GM13977 (cell line): ENCODE measurements around the gene FIBP.

ENCODE experiments used
- DNase-seq: peaks from one replicate; pipeline ENCODE4 v3.0.0; 2012; ENCODE audit warnings: low spot score
- in situ Hi-C: fragments of 300-500 bp; cut with MboI; formaldehyde crosslinking; loops from one replicate; pipeline ENCODE4 v1.12.0; 2022; ENCODE audit warnings: low sequenced_read_pairs, low pct_unique_long_range_greater_than_20kb, mixed read lengths, inconsistent platforms; ENCODE audit not compliant: unreplicated experiment
- TF ChIP-seq, protein P1 (sequence below): IDR thresholded peaks from 2 replicates; pipeline ENCODE4 v1.5.1; 2012; ENCODE audit warnings: mild to moderate bottlenecking, control low read depth; ENCODE audit not compliant: insufficient read depth; ENCODE audit errors: extremely low read depth, missing control alignments

Gene FIBP

DNA sequence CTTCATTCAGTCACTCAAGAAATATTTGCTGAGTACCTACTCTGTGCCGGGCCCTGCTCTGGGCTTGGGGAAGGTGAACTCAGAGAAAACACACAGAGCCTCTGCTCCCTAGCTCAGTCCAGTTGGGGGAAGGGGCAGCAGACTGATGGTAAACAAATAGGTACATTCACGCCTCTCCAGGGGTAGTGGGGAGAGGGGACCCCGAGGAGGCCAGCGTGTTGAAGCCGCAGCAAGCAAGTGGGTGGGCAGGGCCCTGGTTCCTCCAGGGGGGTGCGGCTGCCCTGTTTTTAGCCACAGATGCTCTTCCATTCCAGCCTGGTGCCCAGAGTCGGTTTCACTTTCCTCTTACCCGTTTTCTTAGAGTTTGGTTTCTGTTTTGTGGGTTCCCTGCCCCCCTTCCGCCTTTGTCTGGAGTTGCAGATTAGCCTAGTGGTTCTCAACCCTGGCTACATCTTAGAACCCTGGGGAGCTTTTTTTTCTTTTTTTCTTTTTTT lies 39.7 kb upstream of the FIBP start:
- DNase-seq: peak; percentile 89
- in situ Hi-C loops: no loop called here
- TF ChIP-seq, protein P1, sequence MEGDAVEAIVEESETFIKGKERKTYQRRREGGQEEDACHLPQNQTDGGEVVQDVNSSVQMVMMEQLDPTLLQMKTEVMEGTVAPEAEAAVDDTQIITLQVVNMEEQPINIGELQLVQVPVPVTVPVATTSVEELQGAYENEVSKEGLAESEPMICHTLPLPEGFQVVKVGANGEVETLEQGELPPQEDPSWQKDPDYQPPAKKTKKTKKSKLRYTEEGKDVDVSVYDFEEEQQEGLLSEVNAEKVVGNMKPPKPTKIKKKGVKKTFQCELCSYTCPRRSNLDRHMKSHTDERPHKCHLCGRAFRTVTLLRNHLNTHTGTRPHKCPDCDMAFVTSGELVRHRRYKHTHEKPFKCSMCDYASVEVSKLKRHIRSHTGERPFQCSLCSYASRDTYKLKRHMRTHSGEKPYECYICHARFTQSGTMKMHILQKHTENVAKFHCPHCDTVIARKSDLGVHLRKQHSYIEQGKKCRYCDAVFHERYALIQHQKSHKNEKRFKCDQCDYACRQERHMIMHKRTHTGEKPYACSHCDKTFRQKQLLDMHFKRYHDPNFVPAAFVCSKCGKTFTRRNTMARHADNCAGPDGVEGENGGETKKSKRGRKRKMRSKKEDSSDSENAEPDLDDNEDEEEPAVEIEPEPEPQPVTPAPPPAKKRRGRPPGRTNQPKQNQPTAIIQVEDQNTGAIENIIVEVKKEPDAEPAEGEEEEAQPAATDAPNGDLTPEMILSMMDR: no peak

DNA sequence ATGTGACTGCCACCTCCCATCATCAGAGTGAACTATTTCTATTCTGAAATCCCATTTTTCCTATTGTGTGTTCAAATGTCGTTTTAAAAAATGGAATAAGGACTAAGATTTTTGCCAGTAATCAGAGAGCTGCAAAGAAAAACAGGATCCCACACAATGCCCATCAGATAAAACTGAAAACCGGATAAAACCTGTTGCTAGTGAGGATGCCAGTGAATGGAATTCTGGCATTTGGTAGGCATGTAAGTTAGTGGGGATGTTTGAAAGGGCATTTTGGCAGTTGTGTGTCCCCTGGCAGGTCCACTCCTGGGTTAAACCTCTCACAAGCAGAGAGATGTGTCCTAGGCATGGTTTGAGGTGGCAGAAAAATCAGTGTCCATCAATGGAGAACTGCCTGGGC lies 37.1 kb upstream of the FIBP start:
- in situ Hi-C loops: no loop called here
- DNase-seq: no peak
- TF ChIP-seq, protein P1: no peak

DNA sequence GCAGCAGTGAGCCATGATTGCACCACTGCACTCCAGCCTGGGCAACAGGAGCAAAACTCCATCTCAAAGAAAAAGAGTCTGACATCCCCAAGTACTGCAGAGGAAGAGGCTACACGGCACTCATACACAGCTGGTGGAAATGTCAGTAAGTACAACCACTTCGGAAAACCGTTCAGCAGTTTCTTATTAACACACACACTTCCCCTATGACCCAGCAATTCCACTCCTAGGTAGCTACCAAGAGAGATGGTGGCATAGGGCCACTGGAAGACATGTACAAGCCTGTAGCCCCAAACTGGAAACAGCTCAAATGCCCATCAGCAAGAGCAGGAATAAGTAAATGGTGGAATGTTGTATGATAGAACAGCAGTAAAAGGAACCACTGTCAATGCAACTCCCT lies 34.3 kb upstream of the FIBP start:
- TF ChIP-seq, protein P1: no peak
- in situ Hi-C loops: no loop called here
- no peak for DNase-seq

DNA sequence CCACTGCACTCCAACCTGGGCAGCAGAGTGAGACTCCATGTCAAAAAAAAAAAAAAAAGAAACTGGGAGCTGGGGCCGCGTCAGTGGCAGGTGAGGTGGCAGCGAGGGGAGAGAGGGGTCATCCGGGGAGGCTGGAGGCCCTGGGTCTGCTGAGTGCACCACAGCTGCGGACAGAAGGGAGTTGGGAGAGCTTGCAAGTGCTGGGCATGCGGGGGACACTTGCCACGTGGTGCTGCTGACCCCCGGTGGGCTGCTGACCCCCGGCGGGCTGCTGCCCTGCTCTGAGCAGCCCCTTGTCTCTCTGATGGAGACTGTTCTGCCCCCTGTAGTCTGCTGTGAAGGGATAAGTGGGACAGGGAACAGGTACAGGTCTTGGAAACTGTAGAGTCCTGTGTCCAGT lies 33.6 kb upstream of the FIBP start:
- TF ChIP-seq, protein P1: no peak
- no peak for DNase-seq
- in situ Hi-C loops: no loop called here

DNA sequence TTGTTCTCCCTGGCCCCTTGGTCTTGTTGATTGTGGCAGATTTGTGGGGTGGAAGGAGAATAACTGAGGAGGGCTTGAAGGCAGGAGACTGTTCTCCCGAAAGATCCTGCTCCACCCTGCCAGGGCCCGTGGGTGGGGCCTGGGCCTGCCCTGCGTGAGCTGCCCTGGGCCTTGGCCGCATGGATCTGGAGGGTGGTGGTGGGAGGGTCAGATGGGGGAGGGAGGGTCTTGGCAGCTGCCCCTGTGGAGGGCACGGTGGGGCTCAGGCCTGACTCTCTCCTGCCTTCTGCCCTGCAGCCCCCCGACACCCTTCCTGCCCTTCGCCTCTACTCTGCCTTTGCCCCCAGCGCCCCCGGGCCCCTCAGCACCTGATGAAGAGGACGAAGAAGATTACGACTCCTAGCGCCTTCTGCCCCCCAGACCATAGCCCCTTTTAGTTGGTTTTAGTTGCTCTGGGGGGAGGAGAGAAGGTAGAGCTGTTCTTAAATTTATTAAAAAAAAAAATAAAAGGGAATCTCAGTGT lies 32.8 kb upstream of the FIBP start:
- no peak for DNase-seq
- TF ChIP-seq, protein P1: no peak
- in situ Hi-C loops: no loop called here

DNA sequence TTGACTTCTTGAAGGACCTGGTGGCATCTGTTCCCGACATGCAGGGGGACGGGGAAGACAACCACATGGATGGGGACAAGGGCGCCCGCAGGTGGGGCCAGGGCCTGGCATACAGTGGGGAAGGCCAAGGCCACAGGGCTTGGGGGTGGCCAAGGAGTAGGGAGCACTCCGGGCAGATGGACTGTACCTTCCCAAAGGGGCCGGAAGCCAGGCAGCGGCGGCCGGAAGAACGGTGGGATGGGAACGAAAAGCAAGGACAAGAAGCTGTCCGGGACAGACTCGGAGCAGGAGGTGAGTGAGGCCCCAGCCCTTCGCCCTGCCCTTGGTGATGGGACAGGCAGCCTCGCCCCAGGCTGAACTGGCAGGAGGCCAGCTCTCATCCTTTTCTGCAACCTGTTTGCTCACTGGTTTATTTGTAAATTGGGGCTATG lies 32.1 kb upstream of the FIBP start:
- TF ChIP-seq, protein P1: no peak
- in situ Hi-C loops: no loop called here
- no peak for DNase-seq
